H9 (cell line): ENCODE data around the gene NCKAP5. TPM values are rescaled to one million over a fixed set of nuclear protein-coding genes. Genes with fewer than 3 reads are reported as not detected.

Source experiments
- DNase-seq: peaks from one replicate; pipeline ENCODE4 v3.0.0-alpha.2; 2017
- H2AFZ ChIP-seq: one replicate; pipeline ENCODE4 v1.6.1; 2013; ENCODE audit warnings: mild to moderate bottlenecking, low read length, control low read depth, moderate library complexity
- H2AK5ac ChIP-seq: 2 replicates; pipeline ENCODE4 v1.6.1; 2013; ENCODE audit warnings: low read length, control low read depth, mixed read lengths; ENCODE audit not compliant: insufficient read length
- H2BK120ac ChIP-seq: one replicate; pipeline ENCODE4 v1.6.1; 2013; ENCODE audit warnings: low read depth, mild to moderate bottlenecking, low read length, control low read depth, inconsistent platforms; ENCODE audit not compliant: poor library complexity, severe bottlenecking
- H2BK12ac ChIP-seq: 2 replicates; pipeline ENCODE4 v1.6.1; 2013; ENCODE audit warnings: low read length, control low read depth, mixed read lengths, low read depth; ENCODE audit not compliant: insufficient read length
- H2BK15ac ChIP-seq: 2 replicates; pipeline ENCODE4 v1.6.1; 2013; ENCODE audit warnings: low read depth, low read length, control low read depth
- H2BK20ac ChIP-seq: one replicate; pipeline ENCODE4 v1.6.1; 2013; ENCODE audit warnings: low read depth, mild to moderate bottlenecking, low read length, control low read depth, inconsistent platforms; ENCODE audit not compliant: poor library complexity, severe bottlenecking
- H2BK5ac ChIP-seq: 2 replicates; pipeline ENCODE4 v1.6.1; 2013; ENCODE audit warnings: low read length, control low read depth, mixed read lengths; ENCODE audit not compliant: insufficient read length
- H3K14ac ChIP-seq: 2 replicates; pipeline ENCODE4 v1.6.1; 2013; ENCODE audit warnings: low read length, control low read depth; ENCODE audit not compliant: insufficient read depth
- H3K18ac ChIP-seq: 2 replicates; pipeline ENCODE4 v1.6.1; 2013; ENCODE audit warnings: low read depth, mild to moderate bottlenecking, mixed read lengths, low read length, control low read depth; ENCODE audit not compliant: insufficient read length
- H3K23ac ChIP-seq: 2 replicates; pipeline ENCODE4 v1.6.1; 2013; ENCODE audit warnings: low read length, control low read depth, mixed read lengths, low read depth; ENCODE audit not compliant: insufficient read length
- H3K23me2 ChIP-seq: 2 replicates; pipeline ENCODE4 v1.6.1; 2013; ENCODE audit warnings: low read depth, mild to moderate bottlenecking, mixed read lengths, low read length, control low read depth; ENCODE audit not compliant: insufficient read length, poor library complexity, severe bottlenecking
- H3K27ac ChIP-seq: 2 replicates; pipeline ENCODE4 v1.5.1; 2013; ENCODE audit warnings: low read length, control low read depth, mixed read lengths, low read depth; ENCODE audit not compliant: insufficient read length
- H3K27me3 ChIP-seq: 2 replicates; pipeline ENCODE4 v1.6.1; 2013; ENCODE audit warnings: low read length, control low read depth, inconsistent platforms; ENCODE audit not compliant: insufficient read depth
- H3K4ac ChIP-seq: 2 replicates; pipeline ENCODE4 v1.6.1; 2013; ENCODE audit warnings: low read depth, mild to moderate bottlenecking, control low read depth, inconsistent platforms, low read length, moderate library complexity
- H3K4me1 ChIP-seq: 2 replicates; pipeline ENCODE4 v1.6.1; 2013; ENCODE audit warnings: low read length, control low read depth, inconsistent platforms; ENCODE audit not compliant: insufficient read depth
- H3K4me2 ChIP-seq: 2 replicates; pipeline ENCODE4 v1.6.1; 2013; ENCODE audit warnings: low read length, control low read depth, mixed read lengths; ENCODE audit not compliant: insufficient read length, insufficient read depth
- H3K56ac ChIP-seq: 2 replicates; pipeline ENCODE4 v1.6.1; 2013; ENCODE audit warnings: low read depth, mild to moderate bottlenecking, mixed read lengths, low read length, control low read depth; ENCODE audit not compliant: insufficient read length
- H3K79me1 ChIP-seq: 2 replicates; pipeline ENCODE4 v1.6.1; 2013; ENCODE audit warnings: low read depth, mild to moderate bottlenecking, moderate library complexity, low read length, control low read depth, inconsistent platforms; ENCODE audit not compliant: insufficient read depth, poor library complexity, severe bottlenecking
- H3K79me2 ChIP-seq: 2 replicates; pipeline ENCODE4 v1.6.1; 2013; ENCODE audit warnings: low read length, control low read depth, inconsistent platforms; ENCODE audit not compliant: insufficient read depth
- H3K9ac ChIP-seq: 2 replicates; pipeline ENCODE4 v1.6.1; 2013; ENCODE audit warnings: low read length, control low read depth, mixed read lengths; ENCODE audit not compliant: insufficient read length; ENCODE audit errors: extremely low read depth
- H3K9me3 ChIP-seq: one replicate; pipeline ENCODE4 v1.6.1; 2013; ENCODE audit warnings: low read depth, low read length, inconsistent platforms; ENCODE audit not compliant: control insufficient read depth
- H3T11ph ChIP-seq: one replicate; pipeline ENCODE4 v1.6.1; 2013; ENCODE audit warnings: mild to moderate bottlenecking, low read length, control low read depth, inconsistent platforms
- H4K20me1 ChIP-seq: one replicate; pipeline ENCODE4 v1.6.1; 2013; ENCODE audit not compliant: control insufficient read depth, insufficient read length, insufficient read depth
- H4K5ac ChIP-seq: 2 replicates; pipeline ENCODE4 v1.6.1; 2013; ENCODE audit warnings: low read depth, mild to moderate bottlenecking, mixed read lengths, low read length, control low read depth; ENCODE audit not compliant: insufficient read length
- H4K8ac ChIP-seq: replicated peaks from 2 replicates; pipeline ENCODE4 v1.6.1; 2013; ENCODE audit warnings: low read length, control low read depth, mixed read lengths, low read depth; ENCODE audit not compliant: insufficient read length
- H4K91ac ChIP-seq: 2 replicates; pipeline ENCODE4 v1.6.1; 2013; ENCODE audit warnings: low read depth, mild to moderate bottlenecking, moderate library complexity, mixed read lengths, low read length, control low read depth; ENCODE audit not compliant: insufficient read length
- H3K27ac Mint-ChIP-seq, 3 experiments: 2 replicates in 2 of 3; 3 replicates in 1 of 3; pipeline ENCODE4 v1.8.0; 2020 to 2021; ENCODE audit warnings: mixed read lengths in 3 of 3, mild to moderate bottlenecking in 1 of 3, moderate library complexity in 1 of 3
- H3K27me3 Mint-ChIP-seq: 2 replicates; pipeline ENCODE4 v1.8.0; 2021; ENCODE audit warnings: low read depth, mild to moderate bottlenecking, moderate library complexity, mixed read lengths
- H3K36me3 Mint-ChIP-seq, 3 experiments: 2 replicates in 2 of 3; 3 replicates in 1 of 3; pipeline ENCODE4 v1.8.0; 2020 to 2021; ENCODE audit warnings: low read depth in 3 of 3, mixed read lengths in 3 of 3; ENCODE audit not compliant: insufficient read depth in 1 of 3
- H3K4me1 Mint-ChIP-seq, 2 experiments: 2 replicates each; pipeline ENCODE4 v1.8.0; 2020; ENCODE audit warnings: mixed read lengths in 2 of 2
- H3K4me3 Mint-ChIP-seq, 2 experiments: 2 replicates in 1 of 2; 3 replicates in 1 of 2; pipeline ENCODE4 v1.8.0; 2020 to 2021; ENCODE audit warnings: mild to moderate bottlenecking in 2 of 2, mixed read lengths in 2 of 2, moderate library complexity in 1 of 2
- H3K9me3 Mint-ChIP-seq, 2 experiments: 2 replicates in 1 of 2; 3 replicates in 1 of 2; pipeline ENCODE4 v1.8.0; 2020; ENCODE audit warnings: mild to moderate bottlenecking in 2 of 2, mixed read lengths in 2 of 2, moderate library complexity in 1 of 2
- CTCF ChIP-seq: fragments of 200-600 bp; sonication (generic); conservative IDR thresholded peaks from 3 replicates; pipeline ENCODE4 v1.8.0; 2021; ENCODE audit warnings: antibody characterized with exemption, mild to moderate bottlenecking
- WGBS: extraction: QIAGEN DNeasy Blood & Tissue Kit; methylation state at CpG from one replicate; pipeline ENCODE4 v1.1.7; 2013; ENCODE audit warnings: missing lambda C conversion rate, low lambda C conversion rate, mixed read lengths; ENCODE audit not compliant: insufficient read length; ENCODE audit errors: extremely low coverage; 5-methylcytosine and 5-hydroxymethylcytosine counted together
- total RNA-seq: library from RNA; stranded (reverse); gene quantifications from 2 replicates; pipeline ENCODE4 v1.2.1, GENCODE V29; 2021

The NCKAP5 gene
- total RNA-seq, 1 experiment from 2014 or later = 0.26 TPM

- Histone ChIP-seq H2AK5ac (no peak overlapping the region), H3K18ac (no peak overlapping the region), H2BK120ac (no peak overlapping the region), H4K20me1 (no peaks in the 10 kb centered on the region), H3K4ac (no peak overlapping the region), H3K4me1 (no peaks in the 10 kb centered on the region; the same call in 1 of the 2 replicates), H3K23me2 (no peaks in the 10 kb centered on the region), H3K79me1 (no peaks in the 10 kb centered on the region), H4K5ac (no peak overlapping the region), H3T11ph (no peak overlapping the region), H3K27ac (no peak overlapping the region), H2BK12ac (no peak overlapping the region), H2BK5ac (no peak overlapping the region), H4K91ac (no peak overlapping the region), H3K9me3 (peaks cover 12% of the 10 kb centered on the region), H3K79me2 (no peaks in the 10 kb centered on the region), H3K56ac (no peak overlapping the region), H3K27me3 (no peaks in the 10 kb centered on the region), H3K14ac (no peak overlapping the region), H2BK20ac (no peak overlapping the region), H2BK15ac (no peak overlapping the region), H3K4me2 (no peak overlapping the region), H3K23ac (no peak overlapping the region), H3K9ac (no peak overlapping the region), H2AFZ (no peak overlapping the region), H4K8ac (no peak overlapping the region)
- H3K27ac Mint-ChIP-seq = no peak overlapping the region
- TF ChIP-seq CTCF = no peak
- H3K4me3 Mint-ChIP-seq = no peak overlapping the region
- peaks cover 11 to 14% of the 10 kb centered on the region in 2 experiments for H3K9me3 Mint-ChIP-seq
- peaks cover 3 to 4% of the 10 kb centered on the region in 2 experiments; a peak in 2 of 4 replicates for H3K4me1 Mint-ChIP-seq
- no CpG with 5 or more reads among the region's 1 CpG for WGBS
- DNase-seq = no peak
- H3K27me3 Mint-ChIP-seq = no peaks in the 10 kb centered on the region; the same call in 1 of the 2 replicates
- peaks cover 5 to 12% (median 9%) of the 10 kb centered on the region in 3 experiments for H3K36me3 Mint-ChIP-seq
These were observed 174.4 kb downstream of the NCKAP5 start for GRCh38 chr2:133393895-133394294.
